Nephron (organoid): ENCODE measurements around the gene ADCY2.

ENCODE experiments used
- H3K27ac Mint-ChIP-seq, 3 experiments: 2 replicates each; pipeline ENCODE4 v1.8.0; 2020; ENCODE audit warnings: mixed read lengths in 3 of 3, mild to moderate bottlenecking in 2 of 3, moderate library complexity in 1 of 3
- H3K27me3 Mint-ChIP-seq: 2 replicates; pipeline ENCODE4 v1.8.0; 2021; ENCODE audit warnings: low read depth, mild to moderate bottlenecking, moderate library complexity, mixed read lengths
- H3K36me3 Mint-ChIP-seq: 2 replicates; pipeline ENCODE4 v1.8.0; 2020; ENCODE audit warnings: low read depth, mixed read lengths
- H3K4me1 Mint-ChIP-seq: 2 replicates; pipeline ENCODE4 v1.8.0; 2020; ENCODE audit warnings: mixed read lengths
- H3K4me3 Mint-ChIP-seq, 3 experiments: 2 replicates each; pipeline ENCODE4 v1.8.0; 2020; ENCODE audit warnings: mild to moderate bottlenecking in 3 of 3, mixed read lengths in 3 of 3, moderate library complexity in 2 of 3
- H3K9me3 Mint-ChIP-seq: 2 replicates; pipeline ENCODE4 v1.8.0; 2020; ENCODE audit warnings: mixed read lengths
- TF ChIP-seq, protein P1 (sequence below), 3 experiments: fragments of 200-600 bp; sonication (generic); IDR thresholded peaks; one replicate each; pipeline ENCODE4 v1.5.0; 2021; ENCODE audit warnings: antibody characterized with exemption in 3 of 3; ENCODE audit not compliant: unreplicated experiment in 3 of 3

Gene ADCY2

DNA sequence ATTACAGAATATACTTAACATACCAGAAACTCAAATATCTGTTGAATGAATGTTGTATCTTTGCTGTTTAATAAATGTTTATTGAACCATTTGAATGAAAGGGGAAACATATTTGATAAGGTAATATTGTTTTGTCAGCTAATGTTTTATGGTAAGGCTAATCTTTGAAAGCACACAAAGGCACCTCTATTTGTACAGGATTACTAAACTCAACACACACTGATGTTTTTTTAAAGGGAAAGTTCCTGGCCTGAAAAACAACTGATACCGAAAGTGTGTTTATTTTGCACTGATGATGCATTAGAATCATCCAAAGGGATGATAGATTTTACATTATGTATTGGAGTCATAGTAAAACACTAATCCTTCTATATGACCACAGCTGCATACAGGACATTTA lies 82.5 kb downstream of the ADCY2 start:
- Mint-ChIP-seq H3K27me3 (no peaks in the 10 kb centered on the region), H3K4me3 (no peak overlapping the region), H3K27ac (no peak overlapping the region), H3K9me3 (peaks cover 5% of the 10 kb centered on the region), H3K4me1 (no peaks in the 10 kb centered on the region), H3K36me3 (peaks cover 4% of the 10 kb centered on the region)
- TF ChIP-seq, protein P1, sequence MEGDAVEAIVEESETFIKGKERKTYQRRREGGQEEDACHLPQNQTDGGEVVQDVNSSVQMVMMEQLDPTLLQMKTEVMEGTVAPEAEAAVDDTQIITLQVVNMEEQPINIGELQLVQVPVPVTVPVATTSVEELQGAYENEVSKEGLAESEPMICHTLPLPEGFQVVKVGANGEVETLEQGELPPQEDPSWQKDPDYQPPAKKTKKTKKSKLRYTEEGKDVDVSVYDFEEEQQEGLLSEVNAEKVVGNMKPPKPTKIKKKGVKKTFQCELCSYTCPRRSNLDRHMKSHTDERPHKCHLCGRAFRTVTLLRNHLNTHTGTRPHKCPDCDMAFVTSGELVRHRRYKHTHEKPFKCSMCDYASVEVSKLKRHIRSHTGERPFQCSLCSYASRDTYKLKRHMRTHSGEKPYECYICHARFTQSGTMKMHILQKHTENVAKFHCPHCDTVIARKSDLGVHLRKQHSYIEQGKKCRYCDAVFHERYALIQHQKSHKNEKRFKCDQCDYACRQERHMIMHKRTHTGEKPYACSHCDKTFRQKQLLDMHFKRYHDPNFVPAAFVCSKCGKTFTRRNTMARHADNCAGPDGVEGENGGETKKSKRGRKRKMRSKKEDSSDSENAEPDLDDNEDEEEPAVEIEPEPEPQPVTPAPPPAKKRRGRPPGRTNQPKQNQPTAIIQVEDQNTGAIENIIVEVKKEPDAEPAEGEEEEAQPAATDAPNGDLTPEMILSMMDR (IDR thresholded peaks at IDR 0.05; ENCODE audit: unreplicated experiment in 3 of 3): no peak

DNA sequence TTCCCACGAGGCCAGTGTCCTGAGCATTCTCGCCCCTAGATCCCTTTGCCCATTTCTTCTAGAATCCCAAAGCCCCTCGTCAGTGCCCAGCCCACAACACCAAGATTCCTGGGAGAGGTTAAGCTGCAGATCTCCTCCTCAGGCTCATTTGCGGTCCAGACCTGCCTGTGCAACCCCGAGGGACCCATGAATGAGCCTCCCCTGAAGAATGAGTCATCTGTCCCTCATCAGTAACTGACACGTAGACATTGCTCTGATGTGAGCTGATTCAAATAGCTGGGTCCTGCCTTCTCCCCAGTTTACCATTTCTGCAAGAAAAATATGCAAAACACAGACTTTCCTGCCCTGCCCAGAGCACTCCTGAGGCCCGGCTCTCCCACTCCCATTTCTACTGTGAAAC lies 92.8 kb downstream of the ADCY2 start:
- TF ChIP-seq, protein P1 (IDR thresholded peaks at IDR 0.05; ENCODE audit: unreplicated experiment in 3 of 3): no peak
- H3K4me3 Mint-ChIP-seq: no peak overlapping the region
- no peaks in the 10 kb centered on the region for H3K4me1 Mint-ChIP-seq

DNA sequence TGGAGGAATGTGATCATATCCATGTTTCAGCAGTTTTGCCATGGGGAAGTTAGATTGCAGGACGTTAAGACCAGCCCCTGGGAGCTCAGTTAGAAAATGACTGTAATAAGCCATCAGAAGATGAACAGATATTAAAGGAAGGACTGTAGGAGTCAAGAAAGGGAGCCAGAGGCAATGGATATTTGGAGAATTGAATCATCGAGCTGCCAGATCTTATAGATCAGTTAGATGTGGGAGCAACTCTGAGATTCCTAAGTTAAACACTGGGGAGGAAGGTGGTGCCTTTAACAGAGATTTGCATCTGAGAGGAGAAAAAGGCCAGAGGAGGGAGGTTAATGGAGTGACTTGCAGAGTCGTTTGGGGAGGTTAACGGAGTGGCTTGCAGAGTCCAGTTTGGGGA lies 96.4 kb downstream of the ADCY2 start:
- TF ChIP-seq, protein P1 (IDR thresholded peaks at IDR 0.05; ENCODE audit: unreplicated experiment in 3 of 3): no peak
- no peak overlapping the region for H3K27ac Mint-ChIP-seq
- no peaks in the 10 kb centered on the region for H3K9me3 Mint-ChIP-seq
- H3K4me1 Mint-ChIP-seq: no peaks in the 10 kb centered on the region
- H3K36me3 Mint-ChIP-seq: peaks cover 13% of the 10 kb centered on the region
- no peak overlapping the region for H3K4me3 Mint-ChIP-seq
- peaks cover 3% of the 10 kb centered on the region for H3K27me3 Mint-ChIP-seq

More for the DNA sequence above, 92.8 kb downstream of the ADCY2 start:
- H3K27me3 Mint-ChIP-seq: no peaks in the 10 kb centered on the region
- no peak overlapping the region for H3K27ac Mint-ChIP-seq
- peaks cover 13% of the 10 kb centered on the region for H3K36me3 Mint-ChIP-seq
- H3K9me3 Mint-ChIP-seq: no peaks in the 10 kb centered on the region

DNA sequence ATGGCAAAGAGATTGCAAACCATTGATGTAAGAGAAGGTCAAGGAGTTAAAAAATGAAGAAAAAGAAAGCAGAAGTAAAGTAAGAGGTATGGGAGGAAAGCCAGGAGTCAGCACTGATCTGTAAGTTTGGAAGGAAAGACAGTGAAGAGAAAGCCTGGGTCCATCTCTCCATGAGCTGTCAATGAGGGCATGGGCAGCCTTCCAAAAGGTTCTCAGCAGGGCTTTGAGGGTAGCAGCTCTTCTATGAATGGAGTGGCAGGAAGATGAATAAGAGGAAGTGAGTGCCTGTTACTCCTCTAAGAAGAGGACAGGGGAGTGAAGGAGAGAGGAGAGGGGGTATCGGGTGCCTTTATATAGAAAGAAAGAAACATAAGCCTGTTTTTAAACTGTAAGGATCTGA lies 97.1 kb downstream of the ADCY2 start:
- H3K4me3 Mint-ChIP-seq: no peak overlapping the region
- H3K9me3 Mint-ChIP-seq: no peaks in the 10 kb centered on the region
- TF ChIP-seq, protein P1 (IDR thresholded peaks at IDR 0.05; ENCODE audit: unreplicated experiment in 3 of 3): no peak
- no peak overlapping the region for H3K27ac Mint-ChIP-seq
- peaks cover 12% of the 10 kb centered on the region for H3K36me3 Mint-ChIP-seq
- peaks cover 3% of the 10 kb centered on the region for H3K27me3 Mint-ChIP-seq
- no peaks in the 10 kb centered on the region for H3K4me1 Mint-ChIP-seq

DNA sequence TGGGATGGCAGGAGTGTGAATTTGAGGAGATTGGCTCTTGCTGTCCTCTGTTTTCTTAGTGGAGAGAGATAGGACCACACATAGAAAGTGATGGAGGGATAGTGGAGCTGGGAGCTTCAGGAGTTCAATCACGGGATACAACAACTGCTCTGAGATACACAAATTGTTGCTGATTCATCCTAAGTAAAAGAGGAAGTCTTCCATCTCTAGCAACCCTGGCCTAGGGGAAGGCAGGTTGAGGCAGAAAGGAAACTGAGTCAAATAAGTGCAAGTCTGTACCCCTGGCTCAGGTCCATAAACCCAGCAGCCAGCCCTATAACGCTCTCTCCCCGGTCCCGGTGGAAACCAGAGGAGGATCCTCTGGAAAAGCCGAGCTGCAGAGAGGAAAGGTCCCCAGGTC lies 97.7 kb downstream of the ADCY2 start:
- Mint-ChIP-seq H3K4me1 (no peaks in the 10 kb centered on the region), H3K27me3 (peaks cover 3% of the 10 kb centered on the region), H3K4me3 (no peak overlapping the region), H3K9me3 (no peaks in the 10 kb centered on the region), H3K36me3 (peaks cover 7% of the 10 kb centered on the region), H3K27ac (no peak overlapping the region)
- TF ChIP-seq, protein P1 (IDR thresholded peaks at IDR 0.05; ENCODE audit: unreplicated experiment in 3 of 3): no peak

- Mint-ChIP-seq H3K27ac (no peak overlapping the region), H3K27me3 (peaks cover 3% of the 10 kb centered on the region), H3K36me3 (peaks cover 3% of the 10 kb centered on the region), H3K4me3 (no peak overlapping the region), H3K9me3 (no peaks in the 10 kb centered on the region), H3K4me1 (no peaks in the 10 kb centered on the region)
- TF ChIP-seq, protein P1 (IDR thresholded peaks at IDR 0.05; ENCODE audit: unreplicated experiment in 3 of 3): no peak
These were observed 98.7 kb downstream of the ADCY2 start for GRCh38 chr5:7494481-7495130.
